ENCODE measurements around the gene NPLOC4.

Gene NPLOC4

DNA sequence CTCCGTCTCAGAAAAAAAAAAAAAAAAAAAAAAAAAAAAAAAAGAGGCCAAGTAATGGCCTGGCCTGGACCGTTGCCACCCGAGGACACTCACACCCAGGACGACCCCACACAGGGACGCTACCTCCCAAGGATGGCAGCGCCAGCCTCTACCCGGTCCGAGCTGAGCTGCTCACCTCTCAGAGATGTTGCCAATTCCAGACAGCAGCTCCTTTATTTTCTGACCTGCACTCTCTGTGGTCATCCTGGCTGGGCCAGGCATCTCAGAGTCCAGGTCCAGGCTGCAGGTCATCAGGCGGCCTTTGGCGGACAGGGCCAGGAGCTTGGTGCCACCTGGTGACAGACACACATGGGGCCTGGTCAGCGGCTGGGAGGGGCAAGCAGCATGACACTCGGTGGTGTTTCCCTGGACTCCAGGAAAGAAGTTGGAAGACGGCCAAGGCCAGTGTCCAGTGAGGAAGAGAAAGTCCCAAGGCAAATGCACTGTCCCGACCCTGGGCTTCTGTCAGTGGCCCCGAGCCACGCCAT lies 87.8 kb downstream of the NPLOC4 start:
- no peak for TF ChIP-seq POLR2AphosphoS5 (IDR thresholded peaks at IDR 0.05; ENCODE audit: low read depth, low read length)
- TF ChIP-seq PAX5 (IDR thresholded peaks at IDR 0.05; ENCODE audit: insufficient read depth, low read length, severe bottlenecking) = no peak
- TF ChIP-seq SPI1 (IDR thresholded peaks at IDR 0.05; ENCODE audit: low read depth, low read length) = no peak
- no peak for TF ChIP-seq POU2F2 (IDR thresholded peaks at IDR 0.05; ENCODE audit: low read depth, low read length)
- TF ChIP-seq TAF1 (IDR thresholded peaks at IDR 0.05; ENCODE audit: low read depth, low read length) = no peak
- TF ChIP-seq POLR2A (IDR thresholded peaks at IDR 0.05; ENCODE audit: low read depth, low read length) = no peak
- no peak for DNase-seq (ENCODE audit: insufficient read length, low spot score)
- FAIRE-seq = no peak

- TF ChIP-seq POLR2A (IDR thresholded peaks at IDR 0.05; ENCODE audit: low read depth, low read length) = no peak
- FAIRE-seq = no peak
Measured at GRCh38 chr17:81547614-81547982, 89.3 kb downstream of the NPLOC4 start.

GRCh38 chr17:81546906-81547613 lies 89.9 kb downstream of the NPLOC4 start:
- FAIRE-seq = no peak
- TF ChIP-seq POLR2A (IDR thresholded peaks at IDR 0.05; ENCODE audit: low read depth, low read length) (no peak), POLR2AphosphoS5 (IDR thresholded peaks at IDR 0.05; ENCODE audit: low read depth, low read length) (no peak), TAF1 (IDR thresholded peaks at IDR 0.05; ENCODE audit: low read depth, low read length) (no peak), PAX5 (IDR thresholded peaks at IDR 0.05; ENCODE audit: insufficient read depth, low read length, severe bottlenecking) (no peak)
- no peak for DNase-seq (ENCODE audit: insufficient read length, low spot score)

More at GRCh38 chr17:81547614-81547982, 89.3 kb downstream of the NPLOC4 start:
- no peak for DNase-seq (ENCODE audit: insufficient read length, low spot score)

- TF ChIP-seq POLR2AphosphoS5 (IDR thresholded peaks at IDR 0.05; ENCODE audit: low read depth, low read length) = no peak
- no peak for TF ChIP-seq POU2F2 (IDR thresholded peaks at IDR 0.05; ENCODE audit: low read depth, low read length)
- no peak for TF ChIP-seq PAX5 (IDR thresholded peaks at IDR 0.05; ENCODE audit: insufficient read depth, low read length, severe bottlenecking)
- no peak for DNase-seq (ENCODE audit: insufficient read length, low spot score)
- FAIRE-seq = no peak
Measured at GRCh38 chr17:81545160-81545949, 91.6 kb downstream of the NPLOC4 start.

DNA sequence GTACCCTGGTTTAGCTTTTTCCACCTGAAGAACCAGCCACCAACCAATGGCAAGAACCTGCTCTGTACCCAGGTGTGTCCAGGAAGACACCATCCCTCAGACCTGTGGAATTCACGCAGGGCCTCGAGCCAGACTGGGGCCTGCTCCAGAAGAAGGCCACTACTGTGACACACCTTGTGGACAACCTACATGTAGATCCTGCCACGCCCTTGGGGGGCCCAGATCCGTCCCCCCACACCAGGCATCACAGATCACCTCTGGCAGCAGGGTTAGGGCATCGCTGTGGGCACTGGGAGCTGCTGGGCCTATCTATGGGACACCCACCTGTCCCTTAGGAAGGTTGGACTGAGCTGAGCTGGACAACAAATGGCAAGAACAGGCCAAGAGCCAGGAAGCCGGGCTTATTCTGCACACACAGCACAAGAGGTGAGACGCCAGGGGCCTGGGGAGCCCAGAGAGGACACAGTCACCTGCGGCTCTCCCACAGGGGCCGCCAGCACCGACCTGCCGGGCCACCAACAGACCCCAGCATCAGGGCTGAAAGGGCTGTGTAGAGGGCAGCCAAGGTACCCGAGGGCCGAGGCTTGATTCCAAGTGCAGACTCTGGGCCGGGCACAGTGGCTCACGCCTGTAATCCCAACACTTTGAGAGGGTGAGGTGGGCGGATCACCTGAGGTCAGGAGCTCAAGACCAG lies 92.5 kb downstream of the NPLOC4 start:
- TF ChIP-seq TAF1 (IDR thresholded peaks at IDR 0.05; ENCODE audit: low read depth, low read length) (no peak), POLR2A (IDR thresholded peaks at IDR 0.05; ENCODE audit: low read depth, low read length) (no peak), POU2F2 (IDR thresholded peaks at IDR 0.05; ENCODE audit: low read depth, low read length) (no peak), POLR2AphosphoS5 (IDR thresholded peaks at IDR 0.05; ENCODE audit: low read depth, low read length) (no peak), SPI1 (IDR thresholded peaks at IDR 0.05; ENCODE audit: low read depth, low read length) (no peak), PAX5 (IDR thresholded peaks at IDR 0.05; ENCODE audit: insufficient read depth, low read length, severe bottlenecking) (no peak)
- no peak for DNase-seq (ENCODE audit: insufficient read length, low spot score)
- no peak for FAIRE-seq

DNA sequence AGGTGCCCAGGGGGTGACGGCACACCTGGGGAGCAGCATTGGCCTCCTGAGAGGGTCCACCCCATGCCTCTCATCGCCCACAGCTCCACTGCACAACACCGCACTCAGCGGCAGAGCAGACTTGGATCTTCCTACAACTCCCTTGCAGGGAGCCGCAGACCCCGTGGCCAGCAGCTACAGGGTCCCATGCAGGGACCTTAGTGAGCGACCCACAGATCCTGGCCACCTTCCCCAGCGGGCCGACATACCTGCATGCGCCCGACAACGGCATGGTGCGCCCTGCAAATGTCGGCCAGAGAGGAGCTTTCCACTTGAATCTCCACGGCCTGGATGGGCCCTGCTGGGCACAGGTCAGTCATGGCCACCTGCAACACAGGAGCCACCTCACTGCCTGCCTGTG lies 93.2 kb downstream of the NPLOC4 start:
- no peak for DNase-seq (ENCODE audit: insufficient read length, low spot score)
- no peak for FAIRE-seq
- TF ChIP-seq POU2F2 (IDR thresholded peaks at IDR 0.05; ENCODE audit: low read depth, low read length) (no peak), POLR2AphosphoS5 (IDR thresholded peaks at IDR 0.05; ENCODE audit: low read depth, low read length) (no peak), PAX5 (IDR thresholded peaks at IDR 0.05; ENCODE audit: insufficient read depth, low read length, severe bottlenecking) (no peak), POLR2A (IDR thresholded peaks at IDR 0.05; ENCODE audit: low read depth, low read length) (no peak), SPI1 (IDR thresholded peaks at IDR 0.05; ENCODE audit: low read depth, low read length) (no peak), TAF1 (IDR thresholded peaks at IDR 0.05; ENCODE audit: low read depth, low read length) (no peak)

GRCh38 chr17:81543339-81543675 lies 93.6 kb downstream of the NPLOC4 start:
- no peak for DNase-seq (ENCODE audit: insufficient read length, low spot score)
- no peak for FAIRE-seq
- TF ChIP-seq POLR2A (IDR thresholded peaks at IDR 0.05; ENCODE audit: low read depth, low read length) = no peak
- no peak for TF ChIP-seq TAF1 (IDR thresholded peaks at IDR 0.05; ENCODE audit: low read depth, low read length)
- no peak for TF ChIP-seq PAX5 (IDR thresholded peaks at IDR 0.05; ENCODE audit: insufficient read depth, low read length, severe bottlenecking)
- no peak for TF ChIP-seq POLR2AphosphoS5 (IDR thresholded peaks at IDR 0.05; ENCODE audit: low read depth, low read length)
- no peak for TF ChIP-seq POU2F2 (IDR thresholded peaks at IDR 0.05; ENCODE audit: low read depth, low read length)
- TF ChIP-seq SPI1 (IDR thresholded peaks at IDR 0.05; ENCODE audit: low read depth, low read length) = no peak

DNA sequence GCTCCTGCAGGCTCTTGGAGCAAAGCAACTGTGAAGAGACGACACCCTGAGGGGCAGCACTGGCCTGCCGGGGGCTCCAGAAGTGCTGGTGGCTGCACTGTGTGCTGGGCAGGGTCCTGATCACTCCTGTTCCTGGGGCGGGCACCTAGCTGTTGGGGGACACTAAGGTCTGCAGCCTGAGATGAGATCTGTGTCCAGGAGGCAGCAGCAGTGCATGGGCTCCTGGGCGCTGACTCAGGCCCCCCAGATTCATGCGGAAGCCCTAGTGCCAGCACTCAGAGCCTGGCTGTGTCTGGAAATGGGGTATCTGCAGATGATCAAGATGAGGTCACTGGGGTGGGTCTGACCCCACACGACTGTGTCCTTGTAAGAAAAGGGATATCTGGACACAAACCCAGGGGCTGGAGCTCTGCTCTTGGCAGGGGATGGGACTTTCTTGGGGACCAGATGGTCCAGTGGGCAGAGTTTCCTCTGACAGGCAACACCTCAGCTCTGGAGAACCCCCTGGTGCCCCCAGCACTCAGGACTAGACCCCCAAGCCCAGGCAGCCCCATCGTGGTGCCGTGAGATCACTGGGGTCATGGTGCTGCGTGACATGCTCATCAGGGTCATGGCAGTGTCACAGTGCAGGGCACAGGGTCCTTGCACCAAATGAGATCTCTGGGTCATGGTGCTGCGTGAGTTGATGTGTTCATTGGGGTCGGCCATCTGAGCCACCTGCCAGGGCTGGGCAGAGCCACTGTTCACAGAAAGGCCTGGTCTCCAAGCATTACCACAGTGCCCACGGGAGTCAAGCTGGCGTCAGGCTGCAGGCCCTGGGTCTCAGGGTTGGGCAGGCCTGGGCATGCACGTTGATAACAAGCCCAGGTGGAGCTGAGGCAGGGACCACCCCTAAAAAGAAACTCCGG lies 94.2 kb downstream of the NPLOC4 start:
- FAIRE-seq (no peak), DNase-seq (ENCODE audit: insufficient read length, low spot score) (no peak)
- no peak for TF ChIP-seq POU2F2 (IDR thresholded peaks at IDR 0.05; ENCODE audit: low read depth, low read length)
- no peak for TF ChIP-seq SPI1 (IDR thresholded peaks at IDR 0.05; ENCODE audit: low read depth, low read length)
- TF ChIP-seq POLR2AphosphoS5 (IDR thresholded peaks at IDR 0.05; ENCODE audit: low read depth, low read length) = no peak
- TF ChIP-seq PAX5 (IDR thresholded peaks at IDR 0.05; ENCODE audit: insufficient read depth, low read length, severe bottlenecking) = no peak

DNA sequence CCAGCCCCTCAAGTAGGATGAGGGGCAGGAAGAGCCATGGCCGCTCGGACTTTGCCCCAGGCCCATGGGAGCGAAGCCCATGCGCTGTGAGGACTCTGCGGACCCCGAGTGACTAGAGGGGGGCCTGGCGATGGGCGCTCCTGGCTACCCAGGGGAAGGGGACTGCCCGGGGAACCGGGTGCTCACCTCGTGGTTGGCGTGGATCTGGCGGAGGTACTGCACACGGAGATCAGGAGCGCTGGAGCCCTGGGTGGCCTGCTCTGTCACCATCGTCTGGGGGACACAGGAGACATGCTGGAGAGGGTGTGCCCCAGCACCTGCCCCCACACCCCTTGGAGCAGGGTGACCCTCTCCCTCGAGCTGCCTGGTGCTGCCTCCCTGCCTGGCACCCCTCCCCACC lies 95.8 kb downstream of the NPLOC4 start:
- no peak for TF ChIP-seq TAF1 (IDR thresholded peaks at IDR 0.05; ENCODE audit: low read depth, low read length)
- no peak for TF ChIP-seq POU2F2 (IDR thresholded peaks at IDR 0.05; ENCODE audit: low read depth, low read length)
- TF ChIP-seq POLR2AphosphoS5 (IDR thresholded peaks at IDR 0.05; ENCODE audit: low read depth, low read length) = no peak
- TF ChIP-seq PAX5 (IDR thresholded peaks at IDR 0.05; ENCODE audit: insufficient read depth, low read length, severe bottlenecking) = no peak
- no peak for TF ChIP-seq SPI1 (IDR thresholded peaks at IDR 0.05; ENCODE audit: low read depth, low read length)
- TF ChIP-seq POLR2A (IDR thresholded peaks at IDR 0.05; ENCODE audit: low read depth, low read length) = no peak
- no peak for DNase-seq (ENCODE audit: insufficient read length, low spot score)
- no peak for FAIRE-seq

Measured in GM12891 (cell line).